ENCODE results near the gene TMEM179.
"Not testable (repeated sequence)": the region's sequence is repeated elsewhere in the genome, so short reads cannot be mapped to it uniquely, and the experiment has no call there.

Gene TMEM179

GRCh38 chr14:104586832-104587620 lies 17.5 kb downstream of the TMEM179 start:
- no peak for DNase-seq (ENCODE audit: low spot score)

DNA sequence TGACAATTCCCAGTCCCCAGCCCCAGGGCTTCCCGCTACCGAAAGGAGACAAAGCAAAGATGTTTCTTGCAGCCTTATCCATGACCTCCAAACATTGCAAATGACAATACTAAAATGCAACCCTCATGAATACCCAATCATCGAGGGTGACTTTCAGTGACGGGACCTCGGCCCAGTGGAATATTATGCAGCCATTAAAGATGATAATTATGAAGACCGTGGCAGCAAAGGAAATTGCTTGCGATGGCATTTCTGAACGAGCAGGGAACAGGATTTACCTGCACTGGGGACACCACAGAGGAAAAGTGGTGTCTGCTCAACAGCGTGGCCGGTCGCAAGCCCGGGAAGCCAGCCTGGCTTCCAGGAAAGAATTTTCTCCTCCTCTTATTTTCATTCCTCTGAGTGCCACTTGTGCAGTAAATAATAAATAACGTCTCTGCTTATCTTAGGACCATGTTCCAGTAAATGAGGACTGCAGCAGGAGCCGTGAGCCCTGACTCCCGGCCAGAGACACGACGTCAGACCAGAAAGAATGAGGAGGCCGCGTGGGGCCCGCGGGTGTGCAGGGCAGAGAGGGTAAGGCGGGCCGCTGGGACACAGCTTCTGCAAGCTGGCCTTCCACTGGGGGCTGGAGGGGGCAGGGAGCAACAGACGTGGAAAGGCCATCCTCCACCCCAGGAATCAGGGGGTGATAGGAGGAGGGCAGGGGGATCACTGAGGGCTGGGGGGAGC lies 18.4 kb downstream of the TMEM179 start:
- DNase-seq (ENCODE audit: low spot score), result no peak

GRCh38 chr14:104584557-104584956 lies 20.0 kb downstream of the TMEM179 start:
- DNase-seq (ENCODE audit: low spot score), result no peak

DNA sequence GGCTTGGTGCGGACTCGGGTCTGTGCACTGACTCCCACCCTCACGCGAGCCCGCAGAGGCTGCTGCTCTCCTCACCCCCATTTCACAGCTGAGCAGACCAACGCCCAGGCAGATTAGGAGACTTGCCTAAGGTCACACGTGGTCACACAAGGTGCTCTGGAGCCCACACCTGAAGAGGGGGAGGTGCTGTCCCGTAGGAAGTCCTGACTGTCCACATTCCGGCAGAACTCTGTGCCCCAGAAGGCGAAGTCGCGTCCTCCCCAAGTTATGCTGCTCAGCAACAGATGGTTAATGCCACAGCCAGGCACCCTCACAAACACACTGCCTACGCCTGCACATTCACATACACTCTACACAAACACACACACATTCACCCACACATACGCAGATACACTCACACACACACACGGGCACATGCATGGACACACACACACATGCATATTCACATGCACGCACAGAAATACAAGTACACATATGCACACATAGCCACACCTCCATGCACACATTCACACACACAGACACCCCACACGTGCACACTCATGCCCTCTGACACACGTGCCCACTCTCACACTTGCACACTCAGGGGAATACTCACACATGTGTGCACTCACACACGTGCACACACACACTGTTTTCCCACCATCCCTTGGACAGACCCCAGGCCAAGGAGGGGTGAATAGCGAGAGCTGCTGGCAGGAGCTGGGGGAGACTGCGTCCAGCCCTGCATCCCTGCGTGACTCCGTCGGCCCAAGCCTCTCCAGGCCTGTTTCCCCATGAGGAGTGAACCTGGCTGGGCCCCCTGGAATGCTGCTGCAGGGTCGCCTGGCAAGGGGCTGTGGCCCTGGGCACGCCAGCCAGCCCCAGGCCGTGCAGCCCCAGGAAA lies 20.9 kb downstream of the TMEM179 start:
- no peak for DNase-seq (ENCODE audit: low spot score)

DNA sequence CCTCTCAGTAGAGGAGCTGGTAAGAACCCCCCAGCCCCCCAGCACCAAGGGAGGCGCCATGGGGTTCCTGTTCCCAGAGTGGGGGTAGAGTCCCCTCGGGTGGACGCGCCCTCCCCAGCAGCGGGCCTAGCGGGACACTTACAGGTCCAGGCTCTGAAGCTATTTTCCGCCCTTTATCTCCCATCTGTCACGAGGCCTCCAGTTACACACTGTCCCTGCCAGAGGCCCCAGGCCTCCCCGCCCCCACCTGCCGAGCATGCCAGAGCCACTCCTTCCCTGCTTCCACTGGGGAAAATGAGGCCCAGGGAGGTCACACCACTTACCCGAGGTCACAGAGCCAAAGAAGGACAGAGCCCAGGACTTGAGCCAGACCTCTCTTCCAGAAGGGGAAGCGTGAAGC lies 21.9 kb downstream of the TMEM179 start:
- DNase-seq (ENCODE audit: low spot score), result no peak

DNA sequence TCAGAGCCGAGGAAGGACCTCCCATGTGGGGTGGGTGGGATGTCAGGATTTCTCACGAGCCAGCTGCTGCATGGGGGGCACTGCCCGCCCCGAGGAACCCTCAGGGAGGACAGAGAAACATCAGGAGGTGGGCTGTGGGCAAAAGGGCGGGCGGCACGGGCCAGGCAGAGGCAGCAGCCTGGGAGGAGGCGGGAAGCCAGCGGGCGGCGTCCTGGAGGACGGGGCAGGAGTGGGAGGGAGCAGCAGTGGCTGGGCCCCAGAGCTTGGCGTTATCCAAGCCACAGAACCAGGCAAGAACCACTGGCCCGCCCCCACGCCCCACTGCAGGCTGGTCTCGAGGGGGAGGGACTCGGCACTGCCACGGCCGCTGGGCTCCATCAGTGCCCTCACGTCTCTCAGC lies 22.6 kb downstream of the TMEM179 start:
- DNase-seq (ENCODE audit: low spot score), result no peak

DNA sequence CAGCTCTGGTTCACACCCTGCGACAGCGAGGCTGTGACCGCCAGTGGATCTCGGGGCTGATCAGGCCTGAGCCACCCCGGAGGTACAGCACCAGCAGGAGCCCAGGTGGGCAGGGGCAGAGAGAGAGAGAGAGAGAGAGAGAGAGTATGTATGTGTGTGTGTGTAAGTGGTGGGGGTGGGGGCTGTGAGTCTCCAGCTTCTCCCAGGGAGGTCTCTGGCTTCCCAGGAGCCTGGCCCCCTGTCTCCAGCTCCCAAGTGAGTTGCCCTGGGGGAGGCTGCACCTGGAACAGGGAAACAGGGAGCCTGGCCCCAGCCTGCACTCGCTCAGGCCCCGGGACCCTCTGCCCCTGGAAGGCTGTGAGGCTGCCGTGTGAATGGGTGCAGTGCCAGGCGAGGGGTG lies 23.1 kb downstream of the TMEM179 start:
- DNase-seq (ENCODE audit: low spot score), result no peak

DNA sequence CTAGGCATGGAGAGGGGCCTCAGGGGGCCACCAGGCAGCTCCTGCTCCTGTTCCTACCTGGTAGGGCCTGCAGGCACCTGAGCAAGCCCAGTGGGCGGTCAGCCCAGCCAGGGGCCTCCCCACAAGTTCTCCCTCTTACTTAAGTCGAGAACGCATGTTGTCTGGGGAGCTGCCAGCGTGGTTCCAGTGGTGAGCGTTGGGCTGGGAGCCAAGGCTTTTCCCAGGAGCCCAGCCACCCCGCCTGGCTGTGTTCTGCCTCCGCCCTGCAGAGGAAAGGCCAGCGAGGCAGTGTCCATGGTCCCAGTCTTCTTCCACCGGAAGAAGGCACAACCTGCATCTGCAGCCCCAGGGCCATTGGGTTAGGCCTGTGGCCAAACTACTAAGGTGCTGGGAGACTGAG lies 23.6 kb downstream of the TMEM179 start:
- DNase-seq (ENCODE audit: low spot score), result no peak

GRCh38 chr14:104579939-104580338 lies 24.6 kb downstream of the TMEM179 start:
- DNase-seq (ENCODE audit: low spot score), result not testable (repeated sequence)

DNA sequence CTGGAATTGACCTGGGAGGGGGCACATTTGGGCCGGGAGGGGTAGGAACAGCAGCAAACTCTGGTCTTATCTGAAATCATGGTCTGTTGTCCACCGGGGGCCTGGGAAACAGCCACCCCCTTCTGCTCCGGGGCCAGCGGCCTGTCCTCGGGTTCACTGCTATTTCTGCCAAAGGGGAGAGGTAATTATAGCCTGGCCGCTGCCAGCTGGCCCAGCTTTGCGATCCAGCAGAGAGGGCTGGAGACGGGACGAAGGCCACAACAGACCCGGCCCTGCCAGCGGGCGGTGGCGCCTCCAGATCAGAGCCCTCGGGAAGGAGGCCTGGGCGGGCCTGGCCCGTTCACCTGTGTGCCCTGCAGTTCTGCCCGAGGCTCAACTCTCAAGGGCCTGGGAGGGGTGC lies 25.1 kb downstream of the TMEM179 start, which contains the start of gene C14orf180:
C14orf180 (plus strand) TSS at position 258 of the 400 bp plus-strand sequence. CDS start 6,667 bp downstream, outside the sequence.
- no peak for DNase-seq (ENCODE audit: low spot score)

- DNase-seq (ENCODE audit: low spot score), result no peak
Observed at GRCh38 chr14:104578321-104578720, 26.3 kb downstream of the TMEM179 start.

GRCh38 chr14:104577847-104578301 lies 26.7 kb downstream of the TMEM179 start:
- DNase-seq (ENCODE audit: low spot score), result no peak

DNA sequence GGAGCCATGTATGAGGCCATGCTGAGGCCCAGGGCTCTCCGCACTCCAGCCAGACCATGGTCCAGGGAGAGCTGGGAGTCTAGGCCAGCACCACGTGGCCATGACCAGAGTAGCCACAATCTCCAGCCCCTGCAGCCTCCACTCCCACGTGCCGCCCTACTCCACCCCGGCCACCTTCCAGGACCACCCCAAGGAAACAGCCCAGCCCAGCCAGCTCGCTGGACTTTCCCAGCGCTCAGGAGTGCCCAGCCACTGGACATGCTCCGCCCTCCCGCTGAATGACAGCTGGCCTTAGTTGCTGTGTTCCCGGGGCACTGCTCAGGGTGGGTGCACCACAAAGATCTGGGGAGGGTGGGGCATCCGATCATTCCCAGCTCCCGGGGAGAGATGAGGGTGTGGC lies 27.1 kb downstream of the TMEM179 start:
- DNase-seq (ENCODE audit: low spot score), result no peak

DNA sequence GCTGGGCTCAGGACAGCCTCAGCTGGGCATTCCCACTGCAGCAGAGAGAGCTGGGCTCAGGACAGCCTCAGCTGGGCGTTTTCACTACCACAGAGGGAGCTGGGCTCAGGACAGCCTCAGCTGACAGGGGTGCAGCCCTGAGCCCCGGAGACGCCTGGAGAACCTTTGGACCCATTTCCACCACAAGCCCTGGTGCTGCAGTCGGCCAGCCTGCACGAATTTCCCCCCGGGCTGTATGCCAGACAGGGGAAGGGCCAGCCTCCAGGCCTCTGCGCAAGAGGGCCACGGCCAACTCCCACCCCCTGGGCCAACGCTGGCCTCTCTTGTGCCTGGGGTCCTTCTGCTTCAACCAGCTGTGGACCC lies 27.6 kb downstream of the TMEM179 start:
- no peak for DNase-seq (ENCODE audit: low spot score)

GRCh38 chr14:104576232-104576969 lies 28.2 kb downstream of the TMEM179 start:
- DNase-seq (ENCODE audit: low spot score), result no peak

DNA sequence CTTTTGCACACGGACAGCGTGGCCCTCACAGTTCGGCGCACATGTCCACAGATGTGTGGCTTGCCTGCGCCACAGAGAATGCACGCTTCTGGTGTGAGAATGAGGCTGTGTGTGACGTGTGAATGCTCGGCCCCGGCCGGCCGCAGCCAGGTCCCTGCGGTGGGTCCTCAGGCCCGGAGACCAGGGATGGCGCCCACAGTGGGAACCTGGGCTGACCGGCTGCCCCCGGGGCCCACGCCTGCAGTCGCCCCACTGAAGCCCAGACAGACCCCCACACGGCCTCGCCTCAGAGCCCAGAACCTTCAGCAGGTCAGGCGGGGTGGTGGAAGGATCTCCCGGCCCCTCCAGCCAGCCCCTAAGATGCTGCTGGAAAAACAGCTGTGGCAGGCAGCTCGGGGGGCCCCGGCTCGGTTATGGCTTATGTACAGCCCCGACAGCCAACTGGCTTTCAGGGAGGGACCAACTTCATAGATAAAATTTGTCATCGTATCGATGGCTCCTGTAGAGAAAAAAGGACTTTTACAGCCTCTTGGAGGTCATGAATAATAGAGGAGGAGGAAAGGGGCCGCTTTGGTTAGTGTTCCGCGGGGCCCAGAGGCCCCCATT lies 29.5 kb downstream of the TMEM179 start:
- no peak for DNase-seq (ENCODE audit: low spot score)

DNA sequence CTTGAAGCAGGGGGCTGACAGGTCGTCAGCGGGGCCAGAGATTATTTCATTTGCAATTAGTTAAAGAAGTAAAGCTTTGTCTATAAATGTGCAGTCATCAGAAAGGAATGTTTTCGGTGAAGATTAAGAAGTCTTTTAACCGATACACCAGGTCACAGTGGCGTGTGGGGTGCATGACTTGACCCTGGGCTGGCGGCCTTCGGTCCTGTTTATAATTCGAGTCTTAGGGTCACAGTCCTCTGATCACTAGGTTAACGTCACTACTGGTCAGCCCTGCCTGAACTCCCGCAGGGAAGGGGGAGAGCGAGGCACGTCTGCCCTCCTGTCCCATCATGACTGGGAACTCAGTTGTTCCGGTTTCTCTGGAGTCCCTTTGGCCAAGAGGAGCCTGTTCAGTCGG lies 30.0 kb downstream of the TMEM179 start:
- DNase-seq (ENCODE audit: low spot score), result no peak

GRCh38 chr14:104573930-104574329 lies 30.6 kb downstream of the TMEM179 start:
- no peak for DNase-seq (ENCODE audit: low spot score)

DNA sequence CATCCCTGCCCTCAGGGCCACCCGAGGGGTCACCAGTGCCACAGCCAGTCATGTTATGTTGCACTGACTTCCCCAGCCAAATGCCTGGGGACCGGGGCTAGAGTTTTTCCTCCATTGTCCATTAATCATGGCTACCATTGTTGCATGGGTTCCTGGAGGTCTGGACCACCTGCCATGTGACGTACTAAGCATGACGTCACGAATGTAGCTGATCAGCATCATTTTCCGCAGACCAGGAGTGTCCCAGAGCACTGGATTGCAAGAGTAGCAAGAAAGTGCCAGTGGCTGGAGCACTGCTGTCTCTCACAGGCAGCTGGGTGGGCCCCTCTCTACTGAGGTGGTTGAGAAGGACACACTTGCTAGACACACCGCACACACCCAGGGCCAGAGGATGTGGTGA lies 31.9 kb downstream of the TMEM179 start:
- no peak for DNase-seq (ENCODE audit: low spot score)

GRCh38 chr14:104572024-104572626 lies 32.4 kb downstream of the TMEM179 start:
- no peak for DNase-seq (ENCODE audit: low spot score)

DNA sequence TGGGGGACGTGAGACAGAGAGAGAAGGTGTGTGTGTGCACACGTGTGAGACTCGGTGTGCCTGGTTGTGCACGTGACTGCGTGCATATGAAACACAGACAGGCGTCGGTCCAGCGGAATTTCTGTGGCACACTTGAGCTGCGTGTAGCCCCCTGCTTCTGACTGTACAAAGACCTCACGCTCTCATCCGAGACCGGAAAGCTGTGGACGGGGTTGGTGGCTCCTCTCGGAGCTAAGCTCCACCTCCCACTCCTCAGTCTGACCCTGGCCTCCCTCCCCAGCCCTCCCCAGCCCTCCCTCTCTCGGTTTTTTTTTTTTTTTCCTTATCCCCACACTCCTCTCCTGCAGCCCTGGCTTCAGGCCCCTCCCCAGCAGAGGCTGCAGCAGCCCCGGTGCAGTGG lies 33.3 kb downstream of the TMEM179 start:
- DNase-seq (ENCODE audit: low spot score), result no peak
